ENCODE results near the gene ST14. TPM values are rescaled to one million over a fixed set of nuclear protein-coding genes. Genes with fewer than 3 reads are reported as not detected.

The ST14 gene
- total RNA-seq, 4 donors from 2014 or later: 335 to 641 (median 446) TPM

DNA sequence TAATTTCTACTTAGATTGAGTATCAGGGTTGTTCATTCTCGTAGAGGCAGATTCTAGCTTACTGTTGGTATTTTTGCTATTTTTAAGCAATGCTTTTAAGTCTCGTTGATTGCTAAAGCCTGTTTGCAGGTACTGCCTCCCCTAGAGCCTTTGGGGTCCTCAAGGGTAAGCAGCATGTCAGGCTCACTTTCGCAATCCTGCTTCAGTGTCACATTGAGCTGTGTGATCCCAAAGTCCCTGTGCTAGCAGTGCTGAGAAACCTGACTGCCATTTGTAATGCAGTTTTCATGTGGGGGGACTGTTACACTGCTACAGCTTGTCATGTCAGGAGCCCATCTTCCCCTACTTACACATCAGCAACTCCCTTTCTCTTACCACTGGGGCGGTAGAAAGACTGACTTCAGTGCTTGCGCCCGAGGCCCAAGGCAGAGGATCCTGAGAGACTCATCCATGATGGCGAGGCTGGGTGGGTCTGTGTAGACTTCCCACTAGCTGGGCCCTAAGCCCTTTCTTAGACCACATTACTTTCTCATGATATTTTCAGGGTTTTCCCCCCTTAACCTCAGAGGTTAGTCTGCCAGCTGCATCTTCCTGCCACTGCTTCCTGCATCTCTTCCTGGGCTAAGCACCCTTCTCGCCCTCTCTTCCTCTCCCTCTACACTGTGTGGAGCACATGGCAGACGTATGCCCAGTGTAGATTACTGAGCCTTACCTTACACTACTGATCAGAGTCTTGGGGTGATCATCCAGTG lies 40.8 kb upstream of the ST14 start:
- no peak overlapping the region for H3K27ac ChIP-seq
- no peaks in the 10 kb centered on the region for H3K27me3 ChIP-seq
- intact Hi-C loops (cut with DNase I; ENCODE audit: low total_unique reads): no loop called here
- H3K4me3 ChIP-seq: no peak overlapping the region
- DNase-seq: no peak
- peaks cover 0 to 25% (median 8%) of the 10 kb centered on the region in 4 donors for H3K4me1 ChIP-seq
- H3K9me3 ChIP-seq: no peaks in the 10 kb centered on the region
- WGBS, 2 donors (ENCODE audit: low coverage in 1 of 2): 79 to 86% methylated on average over 4 to 9 of the region's 9 CpGs
- no peak for TF ChIP-seq EP300 (IDR thresholded peaks at IDR 0.05; ENCODE audit: low read depth)
- in situ Hi-C loops (cut with MboI; ENCODE audit: low pct_ligation_motif_present in 1 of 4, low pct_unique_long_range_greater_than_20kb in 1 of 4, low sequenced_read_pairs in 3 of 4): no loop called here
- H3K36me3 ChIP-seq: peaks cover 0 to 18% (median 9%) of the 10 kb centered on the region in 4 donors

DNA sequence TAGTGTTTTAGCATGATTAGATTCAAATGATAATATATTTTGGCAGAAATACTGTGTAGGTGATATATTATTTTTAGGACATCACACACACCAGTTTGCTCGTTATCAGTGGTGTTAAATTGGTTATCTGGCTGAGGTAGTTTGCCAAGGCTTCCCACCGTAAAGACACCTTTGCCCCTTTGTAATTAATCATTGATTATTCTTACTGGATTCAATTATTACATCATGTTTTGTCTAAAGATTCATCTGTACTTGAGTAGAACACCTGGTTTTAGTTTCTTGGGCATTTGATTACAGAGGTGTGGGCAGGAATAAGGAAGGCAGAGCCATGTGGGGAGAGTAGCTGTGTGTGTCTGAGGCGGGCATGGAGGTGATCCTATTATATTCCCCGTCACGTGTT lies 39.5 kb upstream of the ST14 start:
- WGBS, 2 donors (ENCODE audit: low coverage in 1 of 2): 72 to 92% methylated on average over 2 to 5 of the region's 5 CpGs
- DNase-seq: no peak
- Histone ChIP-seq H3K4me3 (no peak overlapping the region), H3K36me3 (peaks cover 0 to 21% (median 10%) of the 10 kb centered on the region in 4 donors), H3K27ac (no peak overlapping the region), H3K4me1 (peaks cover 0 to 21% (median 8%) of the 10 kb centered on the region in 4 donors), H3K27me3 (no peaks in the 10 kb centered on the region), H3K9me3 (no peaks in the 10 kb centered on the region)
- intact Hi-C loops (cut with DNase I; ENCODE audit: low total_unique reads) (loop anchor here (10.0 kb wide), 1 partner anchor 115 kb away; the partner anchor contains the start of gene PRDM10), in situ Hi-C loops (cut with MboI; ENCODE audit: low pct_ligation_motif_present in 1 of 4, low pct_unique_long_range_greater_than_20kb in 1 of 4, low sequenced_read_pairs in 3 of 4) (no loop called here)
- TF ChIP-seq POLR2A (IDR thresholded peaks at IDR 0.05) (no peak), POLR2AphosphoS5 (IDR thresholded peaks at IDR 0.05) (no peak), EP300 (IDR thresholded peaks at IDR 0.05; ENCODE audit: low read depth) (no peak)
- TF ChIP-seq, protein P1, sequence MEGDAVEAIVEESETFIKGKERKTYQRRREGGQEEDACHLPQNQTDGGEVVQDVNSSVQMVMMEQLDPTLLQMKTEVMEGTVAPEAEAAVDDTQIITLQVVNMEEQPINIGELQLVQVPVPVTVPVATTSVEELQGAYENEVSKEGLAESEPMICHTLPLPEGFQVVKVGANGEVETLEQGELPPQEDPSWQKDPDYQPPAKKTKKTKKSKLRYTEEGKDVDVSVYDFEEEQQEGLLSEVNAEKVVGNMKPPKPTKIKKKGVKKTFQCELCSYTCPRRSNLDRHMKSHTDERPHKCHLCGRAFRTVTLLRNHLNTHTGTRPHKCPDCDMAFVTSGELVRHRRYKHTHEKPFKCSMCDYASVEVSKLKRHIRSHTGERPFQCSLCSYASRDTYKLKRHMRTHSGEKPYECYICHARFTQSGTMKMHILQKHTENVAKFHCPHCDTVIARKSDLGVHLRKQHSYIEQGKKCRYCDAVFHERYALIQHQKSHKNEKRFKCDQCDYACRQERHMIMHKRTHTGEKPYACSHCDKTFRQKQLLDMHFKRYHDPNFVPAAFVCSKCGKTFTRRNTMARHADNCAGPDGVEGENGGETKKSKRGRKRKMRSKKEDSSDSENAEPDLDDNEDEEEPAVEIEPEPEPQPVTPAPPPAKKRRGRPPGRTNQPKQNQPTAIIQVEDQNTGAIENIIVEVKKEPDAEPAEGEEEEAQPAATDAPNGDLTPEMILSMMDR (IDR thresholded peaks at IDR 0.05): no peak

DNA sequence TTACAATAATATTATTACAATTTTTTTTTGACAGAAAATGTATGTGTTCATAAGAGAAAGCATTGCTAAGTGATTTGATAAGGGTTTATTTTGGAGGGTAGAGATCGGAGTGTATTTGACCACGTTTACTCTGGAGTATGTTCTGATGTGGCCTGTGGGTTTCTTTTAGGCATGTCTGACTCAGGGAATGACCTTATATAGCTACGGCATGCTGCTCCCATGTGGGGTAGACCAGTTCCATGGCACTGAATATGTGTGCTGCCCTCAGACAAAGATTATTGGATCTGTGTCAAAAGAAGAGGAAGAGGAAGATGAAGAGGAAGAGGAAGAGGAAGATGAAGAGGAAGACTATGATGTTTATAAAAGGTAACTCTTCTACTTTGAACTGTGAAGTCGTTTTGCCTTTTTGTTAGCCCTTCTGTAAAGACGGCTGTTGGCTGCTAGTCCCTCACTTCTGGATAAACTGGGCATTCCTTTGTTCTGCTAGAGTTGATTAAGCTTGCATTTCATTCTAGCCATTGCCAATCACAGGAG lies 38.1 kb upstream of the ST14 start:
- TF ChIP-seq, protein P1 (IDR thresholded peaks at IDR 0.05): no peak
- TF ChIP-seq POLR2AphosphoS5 (IDR thresholded peaks at IDR 0.05) (no peak), EP300 (IDR thresholded peaks at IDR 0.05; ENCODE audit: low read depth) (no peak), POLR2A (IDR thresholded peaks at IDR 0.05) (no peak)
- in situ Hi-C loops (cut with MboI; ENCODE audit: low pct_ligation_motif_present in 1 of 4, low pct_unique_long_range_greater_than_20kb in 1 of 4, low sequenced_read_pairs in 3 of 4) (no loop called here), intact Hi-C loops (cut with DNase I; ENCODE audit: low total_unique reads) (loop anchor here (10.0 kb wide), 1 partner anchor 117 kb away; the partner anchor contains the start of gene PRDM10)
- H3K27me3 ChIP-seq: no peaks in the 10 kb centered on the region
- H3K4me1 ChIP-seq: peaks cover 0 to 12% (median 4%) of the 10 kb centered on the region in 4 donors
- H3K36me3 ChIP-seq: peaks cover 0 to 27% (median 10%) of the 10 kb centered on the region in 4 donors
- no peak overlapping the region for H3K27ac ChIP-seq
- no peak overlapping the region for H3K4me3 ChIP-seq
- H3K9me3 ChIP-seq: no peaks in the 10 kb centered on the region
- no peak for DNase-seq
- 65 to 72% methylated on average over 3 to 5 of the region's 5 CpGs for WGBS, 2 donors (ENCODE audit: low coverage in 1 of 2)

DNA sequence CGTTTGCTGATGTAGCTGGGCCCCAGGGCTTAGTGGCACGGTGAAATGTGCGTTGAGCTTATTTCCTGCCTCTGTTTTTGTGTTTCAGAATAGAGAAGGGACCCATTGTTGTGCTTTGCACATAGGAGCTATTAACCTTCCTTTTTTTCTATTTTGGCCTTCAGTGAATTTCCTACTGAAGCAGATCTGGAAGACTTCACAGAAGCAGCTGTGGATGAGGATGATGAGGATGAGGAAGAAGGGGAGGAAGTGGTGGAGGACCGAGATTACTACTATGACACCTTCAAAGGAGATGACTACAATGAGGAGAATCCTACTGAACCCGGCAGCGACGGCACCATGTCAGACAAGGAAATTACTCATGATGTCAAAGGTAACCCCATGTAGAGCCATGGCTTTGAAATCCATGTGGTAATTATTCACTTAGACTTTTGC lies 37.4 kb upstream of the ST14 start:
- Histone ChIP-seq H3K27me3 (no peaks in the 10 kb centered on the region), H3K4me1 (peaks cover 0 to 12% (median 4%) of the 10 kb centered on the region in 4 donors), H3K27ac (no peak overlapping the region), H3K36me3 (peaks cover 0 to 33% (median 12%) of the 10 kb centered on the region in 4 donors), H3K9me3 (no peaks in the 10 kb centered on the region), H3K4me3 (no peak overlapping the region)
- intact Hi-C loops (cut with DNase I; ENCODE audit: low total_unique reads) (loop anchor here (10.0 kb wide), 1 partner anchor 117 kb away; the partner anchor contains the start of gene PRDM10), in situ Hi-C loops (cut with MboI; ENCODE audit: low pct_ligation_motif_present in 1 of 4, low pct_unique_long_range_greater_than_20kb in 1 of 4, low sequenced_read_pairs in 3 of 4) (no loop called here)
- DNase-seq: no peak
- no peak for TF ChIP-seq POLR2AphosphoS5 (IDR thresholded peaks at IDR 0.05)
- TF ChIP-seq, protein P1 (IDR thresholded peaks at IDR 0.05): no peak
- no peak for TF ChIP-seq POLR2A (IDR thresholded peaks at IDR 0.05)
- WGBS, 2 donors (ENCODE audit: low coverage in 1 of 2): 66 to 90% methylated on average over 4 to 7 of the region's 7 CpGs
